Measurements from ENCODE around the gene ALPK3. TPM values are rescaled to one million over a fixed set of nuclear protein-coding genes. Genes with fewer than 3 reads are reported as not detected.

ALPK3 gene
- total RNA-seq, 1 donor from 2014 or later = 9.7 TPM

DNA sequence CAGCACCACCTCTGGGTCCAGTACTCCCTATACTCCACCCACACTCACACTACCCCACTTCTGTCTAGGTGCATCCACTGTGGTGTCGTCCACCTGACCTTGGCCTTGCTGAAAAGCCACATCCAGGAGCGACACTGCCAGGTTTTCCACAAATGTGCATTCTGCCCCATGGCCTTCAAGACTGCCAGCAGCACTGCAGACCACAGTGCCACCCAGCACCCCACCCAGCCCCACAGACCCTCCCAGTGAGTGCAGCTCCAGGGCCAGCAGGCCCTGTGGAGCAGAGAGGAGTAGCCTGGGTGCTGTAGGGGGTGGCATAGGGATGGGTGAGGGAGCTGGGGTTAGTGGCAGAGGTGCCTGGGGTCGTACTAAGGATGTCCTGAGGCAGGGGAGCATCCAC, 19.4 kb upstream of the ALPK3 start:
- DNase-seq (ENCODE audit: low spot score) = no peak

DNA sequence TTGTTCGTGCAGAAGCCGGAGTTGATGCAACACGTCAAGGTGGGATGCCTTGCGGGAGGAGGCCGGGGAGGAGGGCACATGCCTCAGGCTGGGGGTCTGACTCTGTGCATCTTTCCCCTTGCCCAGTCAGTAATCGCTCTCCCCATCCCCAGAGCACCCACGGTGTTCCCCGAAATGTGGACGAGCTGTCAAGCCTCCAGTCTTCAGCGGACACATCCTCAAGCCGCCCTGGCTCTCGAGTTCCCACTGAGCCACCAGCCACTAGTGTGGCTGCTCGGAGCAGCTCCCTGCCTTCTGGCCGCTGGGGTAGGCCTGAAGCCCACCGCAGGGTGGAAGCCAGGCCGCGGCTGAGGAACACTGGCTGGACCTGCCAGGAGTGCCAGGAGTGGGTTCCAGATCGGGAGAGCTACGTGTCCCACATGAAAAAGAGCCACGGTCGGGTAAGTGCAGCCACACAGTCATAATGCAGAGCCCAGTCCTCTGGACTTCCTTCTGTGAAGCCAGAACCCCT, 18.7 kb upstream of the ALPK3 start:
- no peak for DNase-seq (ENCODE audit: low spot score)

DNA sequence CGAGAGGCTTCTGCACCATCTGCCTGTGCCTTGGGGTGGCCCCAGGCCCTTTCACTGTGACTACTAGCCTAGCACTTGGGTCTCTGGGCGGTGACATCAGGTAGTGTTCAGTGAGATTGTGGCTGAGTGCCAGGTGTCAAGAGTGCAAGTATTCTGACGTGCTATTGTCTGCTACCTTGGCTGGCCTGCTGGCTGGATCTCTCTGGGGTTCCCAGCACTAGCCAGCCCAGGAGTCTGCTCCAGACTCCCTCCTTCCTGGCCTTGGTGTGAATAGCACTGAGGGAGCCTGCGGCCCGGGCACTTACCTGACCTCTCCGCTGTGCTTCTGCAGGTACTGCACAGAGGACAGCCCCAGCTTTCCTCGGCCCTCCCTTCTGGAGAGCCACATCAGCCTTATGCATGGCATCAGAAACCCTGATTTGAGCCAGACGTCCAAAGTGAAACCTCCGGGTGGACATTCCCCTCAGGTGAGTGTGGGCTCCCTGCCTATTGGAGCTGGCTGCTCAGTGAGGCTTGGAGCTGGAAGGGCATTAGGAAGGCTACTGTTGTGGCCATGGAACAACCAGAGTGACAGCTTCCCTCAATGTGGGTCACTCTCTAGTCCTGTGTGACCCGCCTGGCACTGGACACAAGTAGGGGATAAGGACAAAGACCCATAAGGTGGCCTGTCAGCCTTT, 17.5 kb upstream of the ALPK3 start:
- DNase-seq (ENCODE audit: low spot score) = no peak

DNA sequence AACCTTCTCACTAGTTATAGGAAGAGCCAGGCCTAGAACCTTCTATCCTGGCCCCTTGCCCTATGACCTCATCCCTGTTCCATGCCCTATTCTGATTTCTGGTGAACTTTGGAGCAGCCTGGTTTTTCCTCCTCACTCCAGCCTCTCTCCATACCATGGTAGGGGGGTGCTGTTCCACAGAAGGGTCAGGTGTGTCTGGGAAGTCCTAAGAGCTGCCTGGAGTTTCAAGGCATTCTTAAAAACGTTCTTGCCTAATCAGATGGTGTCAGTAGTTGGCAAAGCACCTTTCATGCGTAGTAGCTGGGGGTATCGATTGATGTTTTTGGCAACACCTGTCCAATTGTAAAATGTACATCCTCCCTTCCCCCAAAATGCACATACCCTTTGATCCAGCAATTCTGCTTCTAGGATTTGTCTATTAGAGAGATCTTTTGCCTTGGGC, 16.8 kb upstream of the ALPK3 start:
- DNase-seq (ENCODE audit: low spot score) = no peak

DNA sequence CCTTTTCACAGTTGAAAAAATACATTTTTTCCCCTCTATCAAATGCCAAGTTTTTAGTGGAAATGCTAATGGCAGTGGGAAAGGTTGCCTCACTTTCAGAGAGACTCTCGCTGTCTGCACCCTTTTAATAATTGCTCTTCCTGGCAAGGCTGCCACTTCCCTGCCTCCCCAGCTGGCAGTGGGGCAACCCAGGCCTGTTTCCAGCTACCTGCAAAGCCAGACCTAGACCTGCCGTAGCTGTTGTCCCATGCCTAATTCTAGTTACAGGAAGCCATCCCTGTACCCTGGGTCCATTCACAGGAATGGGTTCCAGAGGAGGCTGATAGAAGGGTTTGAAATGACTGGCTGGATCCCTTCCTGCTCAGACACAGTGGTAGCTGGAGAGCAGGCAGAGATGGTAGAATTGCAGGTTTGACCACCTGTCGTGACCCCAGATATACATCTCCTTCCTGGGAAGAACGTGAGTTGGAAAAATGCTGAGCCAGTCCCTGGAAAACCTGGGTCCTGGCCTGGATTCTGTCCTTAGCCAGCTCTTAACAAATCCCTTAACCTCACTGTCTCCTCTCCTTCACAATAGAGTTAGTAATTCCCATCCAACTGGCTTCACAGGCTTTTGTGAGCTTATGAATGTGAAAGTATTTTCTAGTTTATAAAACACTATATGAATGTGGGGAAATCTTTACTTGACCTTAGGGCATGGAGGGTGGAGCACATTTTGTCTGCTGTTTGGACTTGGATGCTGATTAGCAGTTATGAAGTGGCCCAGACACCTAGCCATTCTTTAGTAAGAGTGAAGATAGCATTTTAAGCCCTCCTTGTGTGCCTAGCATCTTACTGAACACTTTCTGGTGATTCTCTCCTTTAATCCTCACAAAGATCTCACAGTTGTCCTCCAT, 12.9 kb upstream of the ALPK3 start:
- no peak for DNase-seq (ENCODE audit: low spot score)

DNA sequence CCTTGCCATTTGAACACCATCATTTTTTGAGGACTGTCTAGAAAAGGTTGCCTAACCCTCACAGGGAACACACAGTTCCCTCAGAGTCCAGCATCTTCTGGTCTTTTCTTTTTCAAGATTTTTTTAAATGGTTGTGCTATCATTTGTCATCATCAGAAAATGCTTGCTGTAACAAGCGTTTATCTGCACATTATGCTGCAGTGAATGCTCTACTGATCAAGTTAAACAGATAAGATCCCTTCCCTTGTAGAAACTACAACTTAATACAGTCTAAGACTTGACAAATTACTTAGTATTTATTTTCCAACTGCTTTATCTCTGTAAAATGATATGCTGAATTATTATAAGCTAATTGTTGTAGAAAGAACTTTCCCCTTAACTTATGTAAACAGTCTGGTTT, 11.9 kb upstream of the ALPK3 start:
- DNase-seq (ENCODE audit: low spot score) = no peak

DNA sequence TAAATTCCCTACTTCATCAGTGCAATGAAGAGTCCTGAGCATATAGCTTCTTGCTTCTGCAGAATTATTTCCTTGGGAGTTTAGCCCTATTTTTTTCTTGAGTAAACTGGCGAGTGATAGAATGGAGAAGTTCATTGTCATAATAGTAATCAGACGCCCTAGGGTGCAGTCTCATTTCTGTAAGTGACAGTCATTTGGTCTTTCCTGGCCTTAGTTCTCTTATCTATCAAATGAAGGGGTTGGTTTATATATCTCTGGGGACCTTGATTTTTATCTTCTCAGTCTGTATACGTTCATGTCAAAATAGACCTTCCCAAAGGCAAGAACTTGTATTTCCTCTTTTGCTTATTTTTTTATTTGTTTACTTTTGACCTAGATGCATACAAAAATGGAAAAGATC, 9.9 kb upstream of the ALPK3 start:
- no peak for DNase-seq (ENCODE audit: low spot score)

DNA sequence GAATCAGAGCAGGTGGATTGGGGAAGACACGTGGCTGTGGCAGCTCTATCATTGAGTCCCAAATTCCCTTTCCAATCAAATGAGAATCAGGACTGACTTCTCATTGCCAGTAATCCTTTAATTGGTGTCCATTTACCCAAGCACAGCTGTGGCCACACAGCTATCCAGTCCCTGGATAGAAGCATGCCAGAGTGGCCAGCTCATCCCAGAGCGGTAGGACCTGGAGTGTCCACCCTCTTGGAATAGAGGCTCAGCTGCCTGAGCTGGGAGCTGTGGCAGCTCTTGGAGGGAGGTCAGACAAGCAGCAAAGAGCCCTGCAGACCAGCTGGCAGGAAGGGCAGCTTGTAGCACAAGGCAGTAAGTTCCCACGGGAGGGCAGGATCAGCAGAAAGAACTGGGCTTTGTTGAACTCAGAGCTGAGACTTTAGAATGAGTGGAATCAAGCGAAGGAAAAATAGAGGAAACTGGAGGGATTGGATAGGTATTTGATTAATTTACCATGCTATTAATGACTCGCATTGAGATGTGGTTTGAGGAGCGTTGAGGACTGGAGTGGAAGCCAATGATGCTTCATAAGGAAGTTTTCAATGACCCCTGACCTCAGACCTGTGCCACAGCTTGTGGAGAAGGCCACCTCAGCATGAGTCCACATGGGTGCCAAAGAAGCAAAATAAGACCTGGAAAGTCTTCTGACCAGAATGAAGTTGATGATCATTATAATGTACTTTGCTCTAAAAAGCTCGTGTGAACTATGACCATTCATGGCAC, 6.9 kb upstream of the ALPK3 start:
- DNase-seq (ENCODE audit: low spot score) = no peak

DNA sequence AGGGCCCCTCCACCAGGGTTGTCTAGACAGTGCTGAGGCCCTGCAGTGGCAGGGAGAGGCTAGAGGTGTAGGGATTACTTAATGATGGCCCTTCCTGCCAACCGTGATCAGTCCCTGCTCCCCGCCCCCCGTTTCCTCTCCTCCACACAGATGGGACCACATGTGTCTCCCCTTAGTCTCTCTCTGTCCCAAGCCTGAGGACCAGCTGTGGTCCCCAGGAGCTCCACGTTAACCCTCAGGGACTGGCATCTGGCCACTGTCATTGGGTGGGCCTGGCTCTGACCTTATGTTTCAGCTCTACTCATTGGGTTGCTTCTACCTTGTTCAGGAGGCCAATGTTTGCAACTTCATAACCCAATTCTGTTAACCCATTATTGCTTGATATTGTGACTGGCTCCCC, 6.0 kb upstream of the ALPK3 start:
- DNase-seq (ENCODE audit: low spot score) = no peak

DNA sequence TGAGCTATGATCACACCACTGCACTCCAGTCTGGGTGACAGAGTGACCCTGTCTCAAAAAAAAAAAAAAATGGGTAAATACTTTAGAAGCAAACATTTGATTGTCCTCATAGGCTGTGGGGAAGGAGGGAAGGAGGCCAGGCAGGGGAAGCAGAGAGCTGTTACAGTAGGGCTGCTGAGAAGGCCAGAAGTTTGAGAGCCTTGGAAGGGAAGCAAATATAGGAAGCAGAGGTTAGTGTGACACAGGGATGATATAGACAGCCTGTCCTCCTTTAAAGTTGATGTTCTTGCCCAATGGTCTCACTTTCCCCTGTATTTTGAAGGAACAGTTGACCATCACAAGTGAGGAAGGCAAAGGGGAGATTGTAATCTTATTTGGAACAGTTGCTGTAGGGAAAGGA, 5.3 kb upstream of the ALPK3 start:
- no peak for DNase-seq (ENCODE audit: low spot score)

DNA sequence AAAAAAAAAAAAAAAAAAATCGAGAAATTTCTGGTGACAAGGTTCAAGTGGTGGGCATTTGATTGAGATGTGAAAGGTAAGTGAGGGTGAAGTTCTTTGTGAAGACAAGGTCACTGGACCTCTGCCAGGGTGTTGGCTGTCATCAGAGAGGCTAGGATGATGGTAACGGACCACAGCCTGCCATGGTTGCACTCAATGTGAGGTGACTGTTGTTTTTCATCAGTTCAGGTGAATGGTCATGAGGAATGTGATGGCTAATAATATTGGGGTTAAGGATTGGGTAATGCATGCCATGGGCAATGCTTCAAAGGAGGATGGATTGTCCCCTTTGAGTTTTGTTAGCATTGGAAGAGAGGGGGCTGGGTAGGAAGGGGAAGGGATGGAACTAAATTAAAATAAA, 4.3 kb upstream of the ALPK3 start:
- DNase-seq (ENCODE audit: low spot score) = no peak

DNA sequence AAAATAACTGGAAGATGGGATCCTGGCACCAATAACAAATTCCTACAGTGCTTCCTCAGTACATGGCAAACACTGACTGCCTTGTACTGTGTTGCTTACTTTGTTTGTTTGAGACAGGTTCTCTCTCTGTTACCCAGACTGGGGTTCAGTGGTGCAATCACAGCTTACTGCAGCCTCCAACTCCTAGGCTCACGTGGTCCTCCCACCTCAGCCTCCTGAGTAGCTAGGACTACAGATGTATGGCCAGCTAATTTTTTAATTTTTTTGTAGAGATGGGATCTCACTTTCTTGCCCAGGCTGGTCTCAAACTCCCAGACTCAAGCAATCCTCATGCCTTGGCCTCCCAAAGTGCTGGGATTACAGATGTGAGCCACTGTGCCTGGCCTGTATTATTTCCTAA, 3.7 kb upstream of the ALPK3 start:
- DNase-seq (ENCODE audit: low spot score) = no peak

DNA sequence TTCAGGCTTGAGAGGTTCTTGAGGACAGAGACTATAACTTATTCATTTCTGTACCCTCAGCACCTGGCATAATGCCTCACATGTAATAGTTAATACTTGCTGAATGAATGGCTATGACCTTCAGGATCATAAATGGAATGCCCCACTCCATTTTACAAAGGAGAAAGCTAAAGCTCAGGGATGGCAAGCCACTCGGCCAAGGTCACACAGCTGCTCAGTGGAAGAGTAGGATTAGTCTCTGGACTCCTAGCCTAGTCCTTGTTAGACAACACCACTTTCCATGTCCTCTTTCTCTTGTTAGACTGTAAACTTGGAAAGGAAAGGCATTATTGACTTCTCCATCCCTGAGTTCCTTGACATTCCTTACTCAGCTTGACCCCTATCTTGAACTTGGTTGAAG, 3.2 kb upstream of the ALPK3 start:
- no peak for DNase-seq (ENCODE audit: low spot score)

DNA sequence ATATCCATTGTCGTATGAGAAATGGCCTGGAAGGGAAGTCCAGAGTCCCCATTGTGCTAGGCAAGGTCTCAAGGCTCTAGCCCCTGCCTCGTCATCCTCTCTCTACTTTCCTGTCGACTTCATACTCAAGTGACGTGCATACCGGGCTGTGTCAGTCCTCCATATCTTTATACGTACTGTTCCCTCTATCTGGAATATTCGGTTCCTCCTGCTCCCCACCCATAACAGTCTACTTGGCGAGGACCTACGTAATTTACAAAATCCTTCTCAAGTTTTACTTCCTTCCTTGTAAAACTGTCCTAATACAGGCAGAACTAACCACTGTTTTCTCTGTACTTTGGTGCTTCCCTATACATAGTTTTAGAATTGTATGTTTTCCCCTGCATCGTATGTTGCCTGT, 2.2 kb upstream of the ALPK3 start:
- DNase-seq (ENCODE audit: low spot score) = no peak

DNA sequence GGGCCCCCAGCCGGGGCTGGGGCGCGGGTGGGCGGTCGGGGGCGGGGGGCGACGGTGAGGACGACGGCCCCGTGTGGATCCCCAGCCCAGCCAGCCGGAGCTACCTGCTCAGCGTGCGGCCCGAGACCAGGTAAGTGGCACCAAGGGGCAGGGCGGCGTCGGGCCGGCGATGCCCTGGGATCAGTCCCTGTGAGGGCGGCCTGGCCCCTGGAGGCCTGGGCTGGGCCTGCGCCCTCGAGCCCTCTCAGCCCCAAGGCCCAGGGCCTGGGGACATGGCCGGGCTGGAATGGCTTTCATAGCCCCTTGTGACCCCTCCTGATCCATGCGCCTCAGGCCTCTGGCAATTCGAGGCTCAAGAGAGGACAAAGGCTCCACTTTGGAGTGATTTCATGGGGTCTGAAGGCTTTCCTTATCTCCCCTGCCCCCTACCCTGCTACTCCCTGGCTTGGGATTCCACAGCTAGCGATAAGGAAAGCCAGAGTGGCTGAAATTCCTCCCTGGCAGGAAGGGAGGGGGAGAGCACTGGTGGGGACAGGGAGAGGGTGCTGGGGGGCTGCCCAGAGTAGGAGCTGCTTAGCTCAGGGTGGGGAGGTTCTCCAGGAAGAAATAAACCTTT, 418 bp downstream of the ALPK3 start:
- no peak for DNase-seq (ENCODE audit: low spot score)

DNA sequence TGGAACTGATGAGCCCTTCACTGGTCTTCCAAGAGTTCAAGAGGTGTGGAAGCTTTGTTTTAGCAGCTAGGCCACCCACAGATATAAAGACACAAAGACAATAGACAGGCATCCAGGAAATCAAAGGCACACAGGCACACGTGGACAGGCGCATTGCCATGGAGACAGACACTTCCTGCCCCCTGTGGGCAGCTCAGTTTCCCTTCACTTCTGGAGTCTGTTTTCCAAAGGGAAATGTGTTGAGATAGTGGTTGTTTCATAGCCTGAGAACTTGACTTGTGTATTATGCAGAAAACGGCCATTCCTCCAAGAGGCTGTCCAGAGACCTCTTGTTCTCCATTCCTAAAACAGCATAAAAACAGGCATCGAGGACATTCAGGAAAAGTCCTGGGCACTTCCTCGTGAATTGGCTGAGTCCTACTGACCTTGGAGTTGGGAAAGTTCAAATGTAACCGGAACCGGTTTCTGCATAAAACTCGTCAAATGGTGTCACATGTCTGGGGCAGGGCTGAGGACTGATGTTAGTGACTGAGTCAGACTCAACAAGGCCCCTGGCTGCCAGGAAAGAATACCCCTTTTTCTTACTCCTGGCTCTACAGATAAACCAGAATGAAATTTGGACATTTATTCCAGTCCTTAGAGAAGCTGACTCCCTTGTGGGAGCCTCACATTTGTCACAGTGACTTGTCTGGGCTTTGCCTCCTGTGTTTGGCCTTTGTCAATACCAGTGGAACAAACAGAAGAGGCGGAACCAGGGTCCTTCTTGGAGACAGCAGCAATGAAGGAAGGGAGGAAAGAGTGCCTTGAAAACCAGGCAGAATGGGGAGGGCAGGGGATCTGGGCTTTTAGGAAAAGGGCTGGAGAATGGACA, 1.3 kb downstream of the ALPK3 start:
- no peak for DNase-seq (ENCODE audit: low spot score)

DNA sequence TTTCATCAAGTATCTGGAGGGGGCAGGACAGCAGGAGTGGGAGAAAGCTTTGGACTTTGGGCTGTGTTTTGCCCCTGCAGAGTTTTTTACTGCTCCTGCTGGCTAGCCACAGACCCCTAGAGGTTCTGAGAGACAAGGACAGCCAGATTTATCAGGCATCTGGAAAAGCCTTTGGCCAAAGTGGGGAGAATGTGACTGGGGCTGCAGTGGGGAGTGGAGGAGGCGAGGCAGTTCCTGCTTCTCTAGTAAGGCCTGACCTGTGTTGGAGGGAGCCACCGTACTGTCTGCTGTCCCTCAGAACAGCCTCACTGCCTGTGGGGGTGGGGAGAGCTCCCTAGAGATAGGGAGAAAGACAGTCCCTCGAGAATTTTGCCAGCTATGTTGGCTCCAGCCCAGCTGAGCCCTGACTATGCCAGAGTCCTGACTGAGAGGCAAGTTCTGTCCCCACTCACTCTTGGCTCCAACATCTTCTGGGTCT, 2.2 kb downstream of the ALPK3 start:
- DNase-seq (ENCODE audit: low spot score) = no peak

DNA sequence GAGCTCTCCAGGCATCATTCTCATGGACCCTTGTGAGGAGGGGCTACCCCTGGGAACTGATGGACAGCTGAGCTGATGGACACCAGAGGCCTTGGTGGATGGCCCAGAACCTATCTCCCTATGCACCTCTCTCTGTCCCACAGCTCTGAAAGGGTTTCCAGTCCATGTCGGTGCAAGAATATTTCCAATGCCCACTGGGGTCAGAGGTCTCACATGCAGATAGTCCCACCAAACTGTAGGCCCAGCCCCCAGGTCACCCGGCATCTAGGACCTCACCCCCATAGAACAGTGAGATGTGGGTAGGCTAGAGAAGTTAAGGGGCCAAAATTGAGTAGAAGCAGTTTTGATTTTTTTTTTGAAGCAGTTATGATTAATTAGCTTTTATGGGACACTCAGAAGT, 2.6 kb downstream of the ALPK3 start:
- no peak for DNase-seq (ENCODE audit: low spot score)

DNA sequence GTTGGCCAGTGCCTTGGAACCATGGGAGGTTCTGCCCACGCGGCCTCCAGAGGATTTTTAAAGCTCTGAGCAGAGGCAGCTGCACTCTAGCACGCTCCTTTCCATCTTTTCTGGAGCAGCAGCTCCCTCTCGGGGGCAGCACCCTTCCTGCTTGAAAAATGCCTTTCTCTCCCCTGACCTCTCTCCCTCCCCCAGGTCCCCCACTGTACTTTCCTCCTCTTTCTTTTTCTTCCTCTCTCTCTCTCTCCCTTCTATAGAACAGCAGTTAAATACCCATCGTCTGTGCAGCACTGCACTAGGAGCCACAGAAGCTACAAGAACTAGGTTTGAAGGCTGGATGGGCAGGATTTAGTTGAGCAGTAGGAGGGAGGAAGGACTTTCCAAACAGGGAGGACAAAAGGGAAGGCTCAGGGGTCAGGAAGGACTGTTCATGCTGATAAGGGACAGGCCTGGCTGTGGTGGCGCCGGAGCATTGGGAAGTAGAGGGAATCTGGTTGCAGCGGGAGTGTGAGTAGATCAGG, 4.4 kb downstream of the ALPK3 start:
- no peak for DNase-seq (ENCODE audit: low spot score)

DNA sequence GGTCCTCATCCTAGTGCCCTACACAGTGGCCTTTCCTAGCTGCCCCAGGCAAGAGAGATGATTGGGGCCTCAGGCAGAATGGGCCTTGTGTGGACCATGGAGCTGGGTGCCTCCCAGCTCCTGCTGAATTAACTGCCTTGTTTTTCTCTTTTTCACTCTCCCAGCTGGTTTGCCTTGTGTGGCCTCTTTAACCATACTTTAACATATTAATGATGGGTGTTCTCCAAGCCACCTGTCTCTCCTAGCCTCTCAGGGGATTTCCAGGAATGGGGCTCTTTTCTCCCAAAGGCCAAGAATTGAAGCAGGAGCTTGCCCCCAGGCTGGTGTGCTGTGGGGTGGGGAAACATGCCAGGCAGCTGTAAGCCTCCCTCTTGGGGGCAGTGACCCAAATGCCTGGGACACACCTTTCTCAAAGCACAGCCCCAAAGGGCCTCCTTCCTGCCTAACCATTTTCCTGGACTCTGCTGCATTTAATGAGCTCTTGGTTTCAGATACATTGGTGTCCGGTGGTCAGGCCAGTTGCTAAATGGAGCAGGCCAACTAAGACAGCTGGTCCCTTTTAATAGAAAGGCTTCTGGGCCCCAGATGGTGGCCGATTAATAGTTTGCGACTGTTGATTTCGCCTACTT, 5.6 kb downstream of the ALPK3 start:
- DNase-seq (ENCODE audit: low spot score) = no peak
